Cerebellar nuclear complex (tissue), 1 donor: ENCODE data around the gene EXOC4.
A peak's percentile ranks its signal among the peaks of the same experiment; 100 is the strongest.

Experiments used
- DNase-seq, 2 experiments: peaks; one replicate each; lab custom pipeline; 2025; lab: John Stamatoyannopoulos, UW

EXOC4 gene

GRCh38 chr7:133428876-133429275 is 176.0 kb downstream of the EXOC4 start:
- DNase-seq = no peak

GRCh38 chr7:133429371-133429770 is 176.5 kb downstream of the EXOC4 start:
- no peak for DNase-seq

- DNase-seq = no peak
These were observed 178.4 kb downstream of the EXOC4 start for GRCh38 chr7:133431134-133431724.

GRCh38 chr7:133433165-133433812 is 180.4 kb downstream of the EXOC4 start:
- DNase-seq = no peak

- DNase-seq = no peak
These were observed 181.5 kb downstream of the EXOC4 start for GRCh38 chr7:133434246-133434865.

- no peak for DNase-seq
These were observed 183.1 kb downstream of the EXOC4 start for GRCh38 chr7:133436014-133436428.

- DNase-seq = no peak
These were observed 184.7 kb downstream of the EXOC4 start for GRCh38 chr7:133437544-133437943.

- no peak for DNase-seq
These were observed 189.9 kb downstream of the EXOC4 start for GRCh38 chr7:133442818-133443217.

GRCh38 chr7:133445617-133446016 is 192.7 kb downstream of the EXOC4 start:
- DNase-seq = no peak

- no peak for DNase-seq
These were observed 195.1 kb downstream of the EXOC4 start for GRCh38 chr7:133448012-133448411.

GRCh38 chr7:133452577-133452976 is 199.7 kb downstream of the EXOC4 start:
- DNase-seq = no peak

GRCh38 chr7:133458688-133459087 is 205.8 kb downstream of the EXOC4 start:
- DNase-seq = no peak

- DNase-seq = no peak
These were observed 208.5 kb downstream of the EXOC4 start for GRCh38 chr7:133461421-133461820.

GRCh38 chr7:133475655-133476054 is 222.8 kb downstream of the EXOC4 start:
- DNase-seq = no peak

GRCh38 chr7:133477791-133478190 is 224.9 kb downstream of the EXOC4 start:
- peak; percentile 26 to 59 for DNase-seq

- no peak for DNase-seq
These were observed 225.8 kb downstream of the EXOC4 start for GRCh38 chr7:133478591-133479135.

- DNase-seq = no peak
These were observed 226.7 kb downstream of the EXOC4 start for GRCh38 chr7:133479456-133480065.

GRCh38 chr7:133480868-133481267 is 228.0 kb downstream of the EXOC4 start:
- no peak for DNase-seq

- DNase-seq = no peak
These were observed 228.8 kb downstream of the EXOC4 start for GRCh38 chr7:133481676-133482075.

- DNase-seq = no peak
These were observed 229.7 kb downstream of the EXOC4 start for GRCh38 chr7:133482599-133482998.

GRCh38 chr7:133484086-133484485 is 231.2 kb downstream of the EXOC4 start:
- DNase-seq = no peak

- no peak for DNase-seq
These were observed 237.0 kb downstream of the EXOC4 start for GRCh38 chr7:133489906-133490305.

- no peak for DNase-seq
These were observed 238.4 kb downstream of the EXOC4 start for GRCh38 chr7:133491201-133491691.
